GM18507 (cell line): ENCODE measurements around the gene PLCD4.

Source experiments
- DNase-seq: peaks from one replicate; pipeline ENCODE4 v3.0.0; 2011; ENCODE audit warnings: low read depth; ENCODE audit not compliant: insufficient read length; ENCODE audit errors: extremely low spot score
- FAIRE-seq: peaks from 2 replicates; lab custom pipeline; 2011; peaks lifted over from hg19 to GRCh38; lab: Jason Lieb, UNC

Gene PLCD4

DNA sequence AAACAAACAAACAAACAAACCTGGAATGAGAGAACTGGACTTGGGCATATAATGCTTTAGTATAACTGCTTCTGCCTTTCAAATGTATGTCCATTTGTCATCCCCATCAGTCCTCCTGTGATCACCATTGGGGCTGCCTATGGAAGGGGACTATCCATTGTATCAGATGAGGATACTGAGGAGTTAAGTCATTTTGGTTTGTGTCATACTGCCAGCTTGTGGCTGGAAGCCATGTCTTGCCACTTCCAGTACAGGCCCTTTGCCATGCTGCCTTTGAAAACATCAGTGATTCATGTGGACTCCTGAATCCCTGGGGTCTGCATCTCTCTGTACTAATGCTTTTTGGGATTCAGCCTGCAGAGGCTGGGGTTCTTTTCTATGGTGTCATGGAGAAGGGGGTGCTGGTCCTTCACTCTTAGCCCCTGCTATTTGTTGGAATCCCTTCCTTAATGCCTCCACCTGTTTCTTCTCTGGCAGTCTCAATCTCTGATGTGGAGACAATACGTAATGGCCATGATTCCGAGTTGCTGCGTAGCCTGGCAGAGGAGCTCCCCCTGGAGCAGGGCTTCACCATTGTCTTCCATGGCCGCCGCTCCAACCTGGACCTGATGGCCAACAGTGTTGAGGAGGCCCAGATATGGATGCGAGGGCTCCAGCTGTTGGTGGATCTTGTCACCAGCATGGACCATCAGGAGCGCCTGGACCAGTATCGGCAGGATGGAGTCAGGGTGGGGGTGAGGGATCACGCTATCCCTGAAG is 10.6 kb downstream of the PLCD4 start:
- FAIRE-seq, result no peak

DNA sequence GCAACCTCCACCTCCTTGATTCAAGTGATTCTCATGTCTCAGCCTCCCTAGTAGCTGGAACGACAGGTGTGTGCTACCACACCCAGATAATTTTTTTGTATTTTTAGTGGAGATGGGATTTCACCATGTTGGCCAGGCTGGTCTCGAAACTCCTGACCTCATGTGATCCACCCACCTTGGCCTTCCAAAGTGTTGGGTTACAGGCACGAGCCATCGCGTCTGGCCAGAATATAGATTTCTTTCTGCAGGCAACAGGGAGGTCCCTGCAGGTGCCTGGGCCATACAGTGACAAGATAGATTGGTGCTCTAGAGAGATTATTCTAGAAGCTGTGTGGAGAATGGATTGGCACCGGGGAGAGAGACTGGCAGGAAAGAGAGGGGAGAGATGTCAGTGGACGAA is 13.3 kb downstream of the PLCD4 start:
- no peak for DNase-seq

More for the DNA sequence above, 10.6 kb downstream of the PLCD4 start:
- DNase-seq, result no peak

DNA sequence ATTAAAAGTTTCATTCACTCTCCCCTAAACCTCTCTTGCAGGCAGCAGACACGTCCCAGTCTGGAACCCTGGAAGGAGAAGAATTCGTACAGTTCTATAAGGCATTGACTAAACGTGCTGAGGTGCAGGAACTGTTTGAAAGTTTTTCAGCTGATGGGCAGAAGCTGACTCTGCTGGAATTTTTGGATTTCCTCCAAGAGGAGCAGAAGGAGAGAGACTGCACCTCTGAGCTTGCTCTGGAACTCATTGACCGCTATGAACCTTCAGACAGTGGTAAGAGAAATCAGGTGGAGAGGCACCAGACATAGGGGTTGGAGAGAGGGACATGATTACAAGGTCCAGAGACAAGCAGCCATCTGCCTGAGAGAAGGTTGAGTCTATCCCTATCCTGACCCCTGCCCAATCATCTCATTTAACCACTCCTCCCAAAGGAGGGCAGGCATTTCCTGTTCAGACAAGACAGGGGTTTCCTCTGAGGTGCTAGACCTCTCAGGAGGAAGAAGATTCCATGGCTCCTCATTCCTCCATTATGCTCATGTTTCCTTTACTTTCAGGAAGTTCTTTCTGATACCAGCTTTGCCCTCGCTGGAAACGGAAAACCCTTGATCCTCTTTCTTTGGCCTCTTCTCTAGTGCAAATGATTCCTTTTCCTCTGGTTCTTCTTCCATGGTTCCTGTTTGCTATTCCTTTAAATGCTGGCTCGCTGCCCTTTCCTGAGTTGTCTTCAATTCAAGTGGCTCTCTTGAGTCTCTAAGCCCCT is 15.1 kb downstream of the PLCD4 start:
- no peak for FAIRE-seq

More for the DNA sequence above, 13.3 kb downstream of the PLCD4 start:
- FAIRE-seq, result no peak

DNA sequence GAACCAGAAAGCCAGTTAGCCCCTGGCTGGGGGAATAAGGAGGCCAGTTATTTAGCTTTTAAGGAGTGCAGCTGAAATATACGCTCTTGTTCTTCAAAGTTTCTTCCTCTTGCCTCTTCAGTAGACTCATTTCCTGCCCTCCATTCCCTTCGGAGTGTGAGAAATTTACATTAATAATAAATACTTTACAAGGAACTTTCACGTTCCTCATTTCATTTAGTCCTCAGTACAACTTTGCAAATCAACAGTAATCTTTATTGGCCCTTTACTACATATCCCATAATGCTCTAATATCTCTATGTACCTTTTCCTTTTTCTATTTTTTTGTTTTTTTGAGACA is 15.6 kb downstream of the PLCD4 start:
- FAIRE-seq, result no peak

More for the DNA sequence above, 15.1 kb downstream of the PLCD4 start:
- DNase-seq, result no peak

DNA sequence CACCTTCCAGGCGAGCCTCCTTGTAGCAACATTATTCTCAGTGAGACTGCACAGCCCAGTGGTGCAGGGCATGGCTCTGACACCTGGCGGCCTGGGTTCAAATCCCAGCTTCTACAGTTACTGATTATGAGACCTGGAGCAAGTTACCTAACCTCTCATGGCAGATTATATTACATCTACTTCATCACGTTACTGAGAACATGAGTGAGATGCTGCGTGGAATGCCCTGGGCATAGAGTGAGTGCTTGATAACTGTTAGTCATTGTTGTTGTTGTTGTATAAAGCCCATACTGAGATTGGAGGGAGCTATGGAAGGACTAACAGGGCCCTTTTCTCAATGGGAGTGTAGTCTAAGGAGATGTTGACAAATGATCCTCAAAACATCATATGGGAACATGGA is 18.7 kb downstream of the PLCD4 start:
- FAIRE-seq, result no peak
- DNase-seq, result no peak

More for the DNA sequence above, 15.6 kb downstream of the PLCD4 start:
- DNase-seq, result no peak

DNA sequence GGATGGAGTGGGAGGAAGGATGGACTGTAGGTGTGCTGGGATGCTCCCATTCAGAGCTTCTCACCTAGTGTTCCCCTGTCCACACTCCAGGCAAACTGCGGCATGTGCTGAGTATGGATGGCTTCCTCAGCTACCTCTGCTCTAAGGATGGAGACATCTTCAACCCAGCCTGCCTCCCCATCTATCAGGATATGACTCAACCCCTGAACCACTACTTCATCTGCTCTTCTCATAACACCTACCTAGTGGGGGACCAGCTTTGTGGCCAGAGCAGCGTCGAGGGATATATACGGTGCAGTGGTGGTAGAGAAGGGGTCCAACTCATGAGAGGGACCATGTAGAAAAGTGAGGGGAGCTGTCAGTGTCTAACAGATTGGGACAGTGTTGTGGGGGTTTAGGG is 20.2 kb downstream of the PLCD4 start:
- DNase-seq (no peak), FAIRE-seq (no peak)

DNA sequence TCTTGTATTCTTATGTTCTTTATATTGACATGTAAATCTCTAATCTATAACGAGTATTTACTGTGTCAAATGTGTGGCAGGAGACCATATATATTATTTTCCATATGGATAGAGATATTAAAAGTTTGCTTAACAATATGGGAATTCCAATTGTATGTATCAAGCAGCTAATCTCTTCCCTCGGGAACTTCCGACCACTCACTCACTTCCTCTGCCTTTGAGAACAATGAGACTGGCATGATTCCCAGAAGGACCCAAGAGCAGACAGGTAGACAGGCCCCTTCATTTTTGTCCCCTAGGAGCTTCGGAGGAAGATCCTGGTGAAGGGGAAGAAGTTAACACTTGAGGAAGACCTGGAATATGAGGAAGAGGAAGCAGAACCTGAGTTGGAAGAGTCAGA is 24.1 kb downstream of the PLCD4 start:
- no peak for DNase-seq
- no peak for FAIRE-seq

DNA sequence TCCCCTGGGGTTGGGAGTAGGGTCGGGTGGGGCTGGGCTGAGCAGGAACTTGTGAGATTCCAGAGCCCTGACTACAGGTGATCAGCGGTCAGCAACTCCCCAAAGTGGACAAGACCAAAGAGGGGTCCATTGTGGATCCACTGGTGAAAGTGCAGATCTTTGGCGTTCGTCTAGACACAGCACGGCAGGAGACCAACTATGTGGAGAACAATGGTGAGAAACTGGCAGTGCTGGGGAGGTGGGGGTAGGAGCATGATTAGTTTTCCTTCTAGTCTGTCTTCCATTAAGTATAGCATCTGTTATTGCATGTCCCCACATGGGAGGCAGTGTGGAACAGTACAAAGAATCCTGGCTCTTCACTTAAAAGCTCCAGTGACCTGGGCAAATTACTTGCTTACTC is 28.0 kb downstream of the PLCD4 start:
- FAIRE-seq (no peak), DNase-seq (no peak)

DNA sequence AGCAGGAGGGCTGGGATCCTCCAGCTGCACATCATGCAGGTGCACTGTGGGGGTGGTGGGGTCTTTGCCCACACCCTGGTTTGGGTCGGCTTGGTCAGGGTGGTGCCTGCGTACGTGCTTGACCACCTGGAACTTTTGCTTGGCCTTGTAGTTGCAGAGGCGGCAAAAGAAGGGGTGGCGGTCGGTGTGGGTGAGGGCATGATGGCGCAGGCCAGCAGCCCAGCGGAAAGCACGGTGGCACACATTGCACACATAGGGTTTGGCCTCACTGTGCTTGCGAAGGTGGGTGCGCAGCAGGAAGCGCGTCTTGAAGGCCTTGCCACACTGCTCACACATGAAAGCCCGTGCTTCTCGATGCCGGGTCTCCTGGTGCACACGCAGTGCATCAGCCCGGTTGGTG is 30.7 kb downstream of the PLCD4 start:
- no peak for DNase-seq
- no peak for FAIRE-seq

DNA sequence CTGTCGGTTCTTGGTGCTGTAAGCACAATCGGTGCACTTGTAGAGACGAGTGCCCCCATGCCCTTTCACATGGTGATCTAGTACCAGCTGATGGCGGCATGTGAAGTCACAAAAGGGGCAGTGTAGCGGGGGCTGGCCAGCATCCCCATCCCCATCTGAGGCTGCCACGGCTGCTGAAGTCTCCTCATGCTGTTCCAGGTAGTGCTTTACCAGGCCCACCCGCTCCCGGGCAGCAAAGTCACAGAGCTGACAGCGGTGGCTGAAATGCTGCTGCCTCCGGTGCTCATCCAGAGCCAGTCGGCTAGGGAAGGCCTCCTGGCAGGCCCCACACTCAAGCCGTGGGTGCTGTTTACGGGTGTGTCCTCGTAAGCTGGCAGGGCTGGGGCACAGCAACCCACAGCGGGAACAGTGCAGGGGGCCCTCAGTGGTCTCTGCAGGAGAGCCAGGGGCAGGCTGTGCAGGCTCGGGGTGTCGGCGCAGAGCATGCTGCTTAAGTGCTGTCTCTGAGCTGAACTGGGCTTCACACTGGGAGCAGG is 34.5 kb downstream of the PLCD4 start:
- DNase-seq, result no peak
- no peak for FAIRE-seq

DNA sequence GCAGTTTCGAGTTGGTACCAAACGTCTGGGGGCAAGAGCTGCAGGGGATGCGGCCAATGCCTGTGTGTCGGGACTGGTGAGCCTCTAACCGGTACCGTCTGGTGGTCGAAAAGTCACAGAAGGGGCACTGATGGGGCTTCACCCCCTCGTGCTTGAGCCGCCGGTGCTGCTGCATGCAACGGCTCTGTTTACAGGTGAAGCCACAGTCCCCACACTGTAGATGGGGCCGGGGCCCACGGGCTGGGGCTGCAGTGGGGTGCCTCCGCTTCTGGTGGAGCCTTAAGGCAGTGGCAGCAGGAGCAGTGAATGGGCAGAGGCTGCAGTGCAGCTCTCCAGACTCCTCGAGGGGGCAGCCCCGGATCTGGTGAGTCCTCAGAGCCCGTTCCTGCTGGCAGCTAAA is 35.1 kb downstream of the PLCD4 start:
- DNase-seq (no peak), FAIRE-seq (no peak)

DNA sequence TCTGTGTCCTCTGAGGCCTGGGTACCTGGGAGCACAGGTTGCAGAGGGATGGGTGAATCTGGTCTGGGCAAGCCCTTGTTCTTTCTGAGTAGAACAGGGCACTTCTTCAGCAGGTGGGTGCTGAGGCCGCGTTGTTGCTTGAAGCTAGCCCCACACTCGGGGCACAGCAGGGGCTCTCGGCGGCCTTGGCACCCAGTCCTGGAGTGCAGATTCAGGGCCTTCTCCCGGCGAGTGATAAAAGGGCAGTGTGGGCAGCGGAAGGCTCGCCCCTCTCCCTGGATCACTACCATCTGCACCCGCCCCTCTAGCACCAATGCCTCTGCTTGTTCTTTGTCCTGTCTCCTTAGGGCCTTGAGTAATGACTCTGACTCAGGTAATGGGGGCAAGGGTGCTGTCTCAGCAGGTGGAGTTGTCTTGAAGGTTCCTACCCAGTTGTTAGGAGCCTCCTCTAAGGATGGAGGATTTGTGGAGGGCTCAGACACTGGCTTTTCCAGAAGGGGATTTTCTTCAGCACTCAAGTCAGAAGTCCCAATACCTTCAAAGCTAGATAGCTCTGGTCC is 36.1 kb downstream of the PLCD4 start:
- DNase-seq (no peak), FAIRE-seq (no peak)

DNA sequence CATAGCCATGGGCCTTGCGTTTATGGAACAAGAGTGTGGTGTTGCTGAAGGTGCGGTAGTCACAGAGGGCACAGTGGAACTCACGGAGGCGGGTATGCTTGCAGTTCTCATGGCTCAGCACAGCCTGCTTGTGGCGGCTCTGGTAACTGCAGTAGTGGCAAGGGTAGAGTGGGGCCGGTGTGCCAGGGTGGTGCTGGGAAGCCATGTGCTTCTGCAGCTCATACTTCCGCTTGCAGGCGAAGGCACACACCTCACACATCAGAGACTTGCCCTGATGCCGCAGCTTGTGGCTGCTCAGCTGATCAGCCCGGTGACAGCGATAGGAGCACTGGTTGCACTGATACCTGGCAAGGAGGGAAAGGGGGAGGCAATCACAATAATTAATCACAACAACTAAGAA is 37.0 kb downstream of the PLCD4 start:
- DNase-seq (no peak), FAIRE-seq (no peak)

DNA sequence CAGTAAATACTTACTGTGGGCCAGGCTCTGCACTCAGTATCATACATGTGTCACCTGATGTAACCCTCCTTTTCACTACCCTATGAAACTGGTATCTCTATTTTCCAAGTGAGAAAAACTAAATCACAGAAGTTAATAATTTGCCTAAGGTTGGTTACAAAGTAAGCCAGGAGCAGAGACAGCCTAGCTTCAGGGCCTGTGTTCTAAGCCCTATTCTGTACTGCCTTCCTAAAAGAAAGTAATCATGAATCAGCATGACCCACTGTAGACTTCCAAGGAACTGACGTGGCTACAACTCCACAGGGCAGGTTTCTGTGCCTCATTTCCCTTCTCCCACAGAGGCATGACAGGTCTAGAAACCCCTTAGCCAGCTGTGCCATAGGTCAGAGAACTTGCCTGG is 37.4 kb downstream of the PLCD4 start:
- FAIRE-seq (peak; percentile 75), DNase-seq (no peak)

DNA sequence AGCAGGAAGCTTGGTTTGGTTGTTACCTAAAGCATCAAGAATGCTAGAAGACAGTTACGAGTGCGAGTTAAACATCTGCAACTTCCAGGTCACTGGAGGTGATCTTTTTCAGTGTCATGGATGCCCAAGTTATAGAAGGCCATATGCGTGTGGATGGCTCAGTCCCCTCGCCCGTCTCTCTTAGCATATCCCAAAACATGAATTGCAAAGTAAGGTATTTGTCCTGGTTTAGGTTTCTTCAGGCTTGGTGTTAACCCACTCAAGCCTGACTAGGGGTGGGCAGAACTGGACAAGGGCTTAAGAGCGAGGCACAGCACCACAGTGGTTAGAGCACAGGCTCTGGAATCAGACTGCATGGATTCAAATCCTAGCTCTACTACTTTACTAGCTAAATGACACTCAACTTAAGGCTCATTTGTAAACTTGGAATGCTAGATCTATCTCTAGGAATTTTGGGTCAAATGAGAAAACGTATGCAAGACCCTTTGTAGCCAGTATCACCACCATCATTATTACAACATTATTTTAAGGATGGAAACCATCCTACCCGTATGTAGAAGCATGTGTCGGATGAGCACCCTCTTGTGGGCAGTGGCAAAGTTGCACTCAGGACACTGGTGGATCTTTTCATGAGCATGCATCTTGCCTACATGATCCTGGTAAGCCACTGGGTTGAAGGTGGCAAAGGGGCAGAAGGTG is 40.5 kb downstream of the PLCD4 start:
- FAIRE-seq, result peak; percentile 82
- DNase-seq, result no peak

DNA sequence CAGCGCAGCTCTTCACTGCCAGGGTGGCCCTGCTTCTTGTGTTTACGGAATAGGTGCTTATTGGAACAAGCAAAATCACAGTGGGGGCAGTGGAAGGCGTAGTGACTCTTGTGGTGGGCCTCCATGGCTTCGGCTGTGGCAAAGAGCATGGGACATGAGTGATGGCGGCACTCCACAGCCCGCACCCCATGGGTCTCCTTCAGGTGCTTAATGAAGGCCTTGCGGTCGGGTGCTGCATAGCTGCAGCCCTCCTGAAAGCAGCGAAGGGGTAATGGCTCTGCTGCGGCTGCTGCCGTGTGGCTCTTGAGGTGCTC is 41.0 kb downstream of the PLCD4 start:
- FAIRE-seq (no peak), DNase-seq (no peak)

DNA sequence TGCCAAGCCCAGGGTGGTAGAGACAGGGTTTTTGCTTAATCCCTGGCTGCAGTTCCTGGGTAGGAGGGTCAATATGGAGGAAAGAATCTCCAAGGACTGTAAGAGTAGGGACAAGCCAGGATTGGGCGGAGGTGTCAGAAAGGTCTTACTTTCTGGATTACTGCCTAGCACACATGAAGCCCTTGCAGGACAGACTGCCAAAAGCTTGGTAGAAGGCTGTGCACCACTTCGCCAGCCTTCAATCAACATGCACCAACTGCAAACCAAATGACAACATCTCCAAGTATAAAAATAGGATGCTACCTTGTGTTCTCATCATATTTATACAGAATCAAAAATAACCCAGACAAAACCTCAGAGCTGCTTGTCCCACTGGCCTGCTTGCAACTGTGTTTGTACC is 48.1 kb downstream of the PLCD4 start:
- FAIRE-seq (no peak), DNase-seq (no peak)

DNA sequence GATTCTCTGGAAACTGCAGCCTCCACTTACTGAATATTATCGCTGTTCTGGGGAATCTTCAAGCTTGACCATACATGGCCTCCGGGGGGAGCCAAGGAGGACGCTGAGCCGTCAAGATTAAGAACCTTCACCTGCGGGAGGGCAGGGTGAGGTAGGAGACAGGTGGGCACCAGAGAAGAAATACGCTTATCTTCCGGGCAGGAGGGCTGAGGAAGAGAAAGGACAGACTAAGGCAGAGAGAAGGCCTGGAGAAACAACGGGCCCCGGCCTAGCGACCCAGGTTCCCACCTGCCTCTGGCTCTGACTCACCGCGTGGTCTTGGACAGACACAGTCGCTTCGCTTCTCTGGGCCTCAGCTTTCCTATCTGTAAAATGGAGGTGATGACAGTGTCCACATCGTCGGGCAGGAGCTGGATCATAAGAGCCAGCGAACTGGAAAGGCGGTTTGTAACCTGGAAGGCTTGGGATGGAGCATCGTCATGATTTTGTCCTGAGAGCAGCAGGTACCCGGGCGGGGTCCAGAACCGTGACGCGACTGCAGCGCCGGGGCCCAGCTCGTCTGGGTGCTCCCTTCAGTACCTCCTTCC is 51.1 kb downstream of the PLCD4 start:
- DNase-seq (peak; percentile 37), FAIRE-seq (peak; percentile 89)

DNA sequence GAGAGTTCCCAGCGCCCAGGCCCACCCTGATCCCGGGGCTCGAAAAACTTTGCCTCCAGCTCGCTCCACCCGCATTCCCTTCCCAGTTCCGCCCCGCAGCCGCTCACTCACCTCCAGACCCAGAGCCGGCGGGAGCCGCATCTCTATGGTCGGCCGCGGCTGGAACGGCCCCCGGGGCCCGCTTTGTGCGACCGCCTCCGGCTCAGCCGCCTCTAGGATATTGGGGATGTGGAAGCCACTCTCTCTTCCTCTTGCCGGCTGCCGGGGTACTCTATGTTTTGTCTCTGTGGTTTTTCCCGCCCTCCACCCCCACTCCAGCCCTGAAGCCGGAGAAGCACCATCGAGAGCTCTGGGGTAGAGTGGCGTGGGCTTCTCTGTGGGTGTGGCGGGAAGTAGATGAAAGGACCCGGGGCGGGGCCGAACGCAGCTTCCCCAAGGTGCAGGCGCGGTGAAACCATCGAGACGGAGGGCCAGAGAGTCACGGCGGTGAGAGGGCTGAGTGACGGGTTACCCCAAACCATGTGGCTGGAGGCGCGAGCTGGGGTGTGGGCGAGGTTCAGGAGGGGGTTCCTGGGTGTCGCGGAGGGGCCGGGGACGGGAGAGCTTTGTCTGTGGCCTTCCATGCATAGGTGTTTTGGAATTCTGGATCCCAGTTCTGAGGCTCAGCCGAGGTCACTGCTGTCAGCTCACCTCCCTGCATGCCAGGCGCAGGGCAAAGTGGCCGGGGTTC is 51.7 kb downstream of the PLCD4 start, which contains the start of the genes BCS1L and ZNF142:
Gene BCS1L (plus strand): TSS at position 426 of the 730 bp plus-strand sequence. CDS start 1,305 bp downstream, outside the sequence.
Gene ZNF142 (minus strand): TSS at position 366 of the 730 bp plus-strand sequence. CDS start 3,194 bp downstream, outside the sequence.
- FAIRE-seq (peak; percentile 98), DNase-seq (peak; percentile 91)
